ENCODE data around the gene DPCD.

The DPCD gene

GRCh38 chr10:101567165-101568006 lies 20.7 kb upstream of the DPCD start:
- DNase-seq, result no peak

DNA sequence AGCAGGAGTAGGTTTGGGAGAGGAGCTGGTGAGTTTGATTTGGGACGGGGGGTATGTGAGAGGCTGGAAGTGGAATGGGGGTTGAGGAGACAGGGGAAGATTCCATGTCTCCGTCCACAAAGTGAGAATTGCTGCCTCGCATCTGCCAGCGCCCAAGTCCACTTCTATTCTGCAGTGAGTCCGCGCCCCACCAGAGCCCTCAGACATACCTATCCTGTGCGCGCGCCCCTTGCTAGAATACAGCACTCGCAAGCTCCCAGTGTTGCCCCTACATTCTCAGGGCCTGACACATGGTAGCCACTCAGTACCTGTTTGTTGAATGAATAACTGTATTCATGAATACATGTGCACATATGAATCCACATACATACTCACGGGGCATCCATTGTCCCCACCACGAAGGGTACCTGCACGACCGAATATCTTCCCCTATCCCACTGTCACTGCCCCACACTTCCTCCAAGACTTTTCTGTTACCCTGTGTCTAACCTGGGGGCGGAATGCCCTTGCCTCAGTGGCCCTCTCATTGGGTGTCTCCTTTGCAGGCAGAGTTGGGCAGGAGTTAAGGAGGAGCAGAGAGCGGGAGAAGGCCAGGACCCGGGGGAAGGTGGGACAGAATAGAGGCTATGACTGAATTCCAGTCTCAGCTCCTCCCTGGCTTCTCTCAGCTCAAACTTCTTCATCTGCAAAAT lies 19.9 kb upstream of the DPCD start:
- no peak for DNase-seq

GRCh38 chr10:101569323-101569621 lies 18.8 kb upstream of the DPCD start:
- DNase-seq, result no peak

DNA sequence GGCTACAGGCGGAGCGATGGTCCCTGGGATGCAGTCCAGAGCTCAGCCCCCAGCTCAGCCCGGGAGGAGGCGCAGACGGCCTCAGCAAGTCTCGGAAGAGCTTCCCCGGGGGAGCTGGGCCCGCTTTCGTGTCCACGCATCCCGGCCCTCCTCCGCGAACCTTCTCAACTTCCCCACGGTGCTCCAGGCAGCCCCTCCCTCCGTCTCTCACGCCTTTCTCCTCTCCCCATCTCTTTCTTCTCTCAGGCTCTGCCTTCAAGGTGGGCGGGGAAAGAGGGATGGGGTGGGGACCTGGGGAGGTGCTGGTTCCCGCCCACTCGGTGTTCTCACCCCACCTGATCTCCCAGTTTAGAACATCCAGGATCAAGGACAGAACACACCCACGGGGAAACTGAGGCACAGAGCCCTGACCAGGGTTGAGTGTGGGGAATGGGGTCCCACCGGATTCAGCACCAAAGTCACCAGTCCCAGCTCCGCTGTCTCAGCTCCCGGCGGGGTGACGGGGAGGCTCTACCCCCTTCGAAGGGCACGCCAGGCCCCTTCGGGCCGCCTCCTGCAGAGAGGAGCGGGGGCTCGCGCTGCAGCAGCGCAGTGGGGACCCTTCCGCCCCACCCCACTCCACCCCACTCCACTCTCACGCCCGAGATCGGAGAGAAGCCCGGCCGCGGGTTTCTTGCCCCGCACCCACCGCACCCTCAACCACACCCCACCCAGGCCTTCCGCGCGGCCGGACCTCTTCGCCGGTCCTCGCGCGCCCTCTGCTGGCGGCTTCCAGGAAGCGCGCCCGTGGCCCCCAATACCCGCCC lies 18.3 kb upstream of the DPCD start:
- peak; percentile 77 to 79 for DNase-seq

DNA sequence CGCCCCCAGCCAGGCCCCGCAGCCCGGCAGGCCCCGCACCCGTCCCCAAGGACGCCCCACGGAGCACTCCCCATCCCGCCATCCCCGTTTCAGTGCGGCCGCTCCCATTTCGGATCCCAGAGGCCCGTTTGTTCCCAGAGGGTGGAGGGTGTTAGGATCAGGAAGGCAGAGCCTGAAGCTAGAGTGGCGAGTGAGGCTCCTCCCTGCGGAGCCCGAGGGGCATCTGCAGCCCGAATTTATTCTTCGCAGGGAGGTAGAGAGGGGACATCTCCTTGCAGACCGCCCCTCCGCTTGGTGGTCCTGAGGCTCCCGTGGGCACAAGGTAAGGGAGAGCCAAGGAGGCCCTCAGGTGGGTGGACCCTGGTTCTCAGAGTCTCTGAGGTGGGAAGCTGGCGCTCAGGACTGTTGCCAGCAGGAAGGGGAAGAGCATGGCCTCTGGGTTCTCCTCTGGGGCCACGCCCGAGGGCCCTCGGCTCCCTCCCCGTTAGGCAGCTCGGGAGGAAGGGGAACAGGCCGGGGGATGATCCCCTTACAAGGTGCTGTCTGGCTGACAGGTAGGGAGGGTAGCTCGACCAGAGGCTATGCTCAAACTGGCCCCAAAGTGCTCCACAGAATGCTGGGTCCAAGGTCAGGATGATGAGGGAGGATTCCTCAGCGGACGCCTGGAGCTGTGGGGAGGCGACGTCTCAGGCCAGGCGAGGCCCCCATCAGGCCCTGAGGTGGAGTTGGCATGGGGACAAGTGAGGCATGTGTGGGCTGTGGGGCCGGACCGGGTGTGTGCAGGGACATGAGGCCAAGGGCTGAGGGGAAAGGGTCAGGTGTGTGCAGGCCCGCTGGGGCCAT lies 17.5 kb upstream of the DPCD start:
- DNase-seq, result no peak

GRCh38 chr10:101571271-101571925 lies 16.7 kb upstream of the DPCD start:
- DNase-seq, result no peak

GRCh38 chr10:101572126-101572525 lies 16.0 kb upstream of the DPCD start:
- no peak for DNase-seq

DNA sequence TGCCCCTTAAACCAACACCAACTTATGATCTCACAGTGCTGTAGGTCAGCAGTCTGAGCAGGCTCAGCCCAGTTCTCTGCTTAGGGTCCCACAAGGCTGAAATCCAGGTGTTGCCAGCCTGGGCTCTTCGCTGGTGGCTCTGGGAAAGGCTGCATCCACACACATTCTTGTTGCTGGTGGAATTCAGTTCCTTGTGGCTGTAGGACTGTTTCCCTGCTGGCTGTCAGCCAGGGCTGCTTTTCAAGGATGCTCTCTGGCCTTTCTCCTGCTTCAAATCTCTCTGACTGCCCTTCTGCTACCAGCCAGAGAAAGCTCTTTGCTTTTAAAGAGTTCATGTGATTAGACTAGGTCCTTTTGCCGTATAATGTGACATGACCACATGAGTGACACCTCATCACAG lies 15.3 kb upstream of the DPCD start:
- DNase-seq, result no peak

DNA sequence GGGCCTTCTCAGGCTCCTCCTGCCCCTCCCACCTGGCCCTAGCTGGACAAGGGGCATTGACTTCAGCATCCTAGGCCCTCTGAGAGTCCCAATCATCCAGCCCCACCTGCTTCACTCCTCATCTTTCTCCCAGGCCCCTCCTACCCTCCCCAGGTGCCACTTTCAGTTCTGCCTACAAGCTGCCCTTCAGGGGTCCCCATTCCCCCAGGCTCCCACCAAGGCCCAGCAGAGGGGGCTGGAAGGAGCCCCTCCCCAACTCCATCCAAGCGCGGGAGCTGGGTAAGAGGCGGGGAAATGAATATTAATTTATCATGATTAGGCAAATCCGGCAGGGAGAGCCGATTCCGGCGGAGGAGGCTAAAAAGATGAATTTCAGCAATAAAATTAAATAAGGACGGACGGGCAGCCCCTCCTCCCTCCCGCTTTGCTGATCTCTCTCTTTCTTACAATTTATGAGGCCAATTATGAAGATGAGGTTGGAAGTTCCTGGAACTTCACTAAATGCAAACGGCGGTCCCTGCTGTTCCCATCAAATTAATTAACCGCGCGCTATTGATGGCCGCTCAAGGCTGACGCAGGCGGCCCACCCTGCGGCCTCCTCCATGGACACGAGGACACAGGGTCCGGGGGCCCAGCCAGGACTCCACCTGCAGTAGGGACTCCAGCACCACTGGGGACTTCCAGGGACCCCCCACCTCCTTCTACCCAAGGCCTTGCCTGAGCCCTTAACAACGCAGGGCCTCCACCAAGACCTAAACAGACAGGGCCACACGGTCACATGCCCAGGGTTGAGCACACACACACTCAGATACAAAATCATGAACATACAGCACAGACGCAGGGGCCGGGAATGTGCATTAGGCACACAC lies 14.0 kb upstream of the DPCD start:
- DNase-seq, result no peak

DNA sequence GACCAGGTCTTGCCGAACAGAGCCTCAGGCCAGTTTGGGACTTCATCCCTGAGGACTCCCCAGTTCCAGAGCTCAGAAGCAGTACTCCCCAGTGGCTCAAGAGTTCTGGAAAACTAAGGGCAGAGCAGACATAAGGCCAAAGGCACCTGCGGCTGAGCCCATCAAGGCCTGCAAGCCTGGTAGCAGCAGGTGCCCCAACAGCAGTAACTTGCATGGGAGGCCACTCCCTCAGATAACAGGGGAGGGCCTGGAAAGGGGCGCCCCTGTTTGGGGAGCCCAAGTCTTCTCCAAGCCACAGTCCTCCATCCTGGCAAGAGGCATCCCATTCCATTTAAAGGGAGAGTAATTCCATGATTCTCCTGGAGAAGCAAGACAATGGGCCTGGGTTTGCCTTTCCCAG lies 13.0 kb upstream of the DPCD start:
- DNase-seq, result no peak

DNA sequence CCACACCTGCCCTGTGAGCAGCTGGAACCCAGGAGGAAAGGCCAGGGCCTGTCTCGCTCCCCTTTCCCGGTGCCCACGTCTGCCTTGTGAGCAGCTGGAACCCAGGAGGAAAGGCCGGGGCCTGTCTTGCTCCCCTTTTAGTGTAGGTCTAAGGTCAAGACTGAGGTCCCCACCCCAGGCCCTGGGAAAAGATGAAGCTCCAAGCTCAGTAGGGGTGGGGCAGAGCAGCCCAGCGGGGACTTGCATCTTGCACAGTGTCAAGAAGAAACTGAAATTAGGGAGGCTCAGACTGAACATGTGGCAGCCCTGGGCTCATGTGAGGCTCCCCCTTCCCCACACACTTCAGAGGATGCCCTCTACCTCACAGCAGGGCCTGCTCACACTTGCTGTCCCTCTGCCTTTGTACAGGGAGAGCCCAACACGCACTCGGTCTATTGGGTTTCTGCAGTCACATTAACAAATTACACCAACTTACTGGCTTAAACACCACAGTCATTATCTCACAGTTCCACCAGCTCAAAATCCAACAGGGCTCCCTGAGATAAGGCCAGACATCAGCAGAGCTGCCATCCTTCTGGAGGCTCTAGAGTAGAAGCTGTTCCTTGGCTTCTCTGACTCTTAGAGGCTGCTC lies 12.4 kb upstream of the DPCD start:
- no peak for DNase-seq

GRCh38 chr10:101576211-101576863 lies 11.8 kb upstream of the DPCD start:
- DNase-seq, result no peak

- no peak for DNase-seq
These were observed 10.8 kb upstream of the DPCD start for GRCh38 chr10:101577121-101577871.

DNA sequence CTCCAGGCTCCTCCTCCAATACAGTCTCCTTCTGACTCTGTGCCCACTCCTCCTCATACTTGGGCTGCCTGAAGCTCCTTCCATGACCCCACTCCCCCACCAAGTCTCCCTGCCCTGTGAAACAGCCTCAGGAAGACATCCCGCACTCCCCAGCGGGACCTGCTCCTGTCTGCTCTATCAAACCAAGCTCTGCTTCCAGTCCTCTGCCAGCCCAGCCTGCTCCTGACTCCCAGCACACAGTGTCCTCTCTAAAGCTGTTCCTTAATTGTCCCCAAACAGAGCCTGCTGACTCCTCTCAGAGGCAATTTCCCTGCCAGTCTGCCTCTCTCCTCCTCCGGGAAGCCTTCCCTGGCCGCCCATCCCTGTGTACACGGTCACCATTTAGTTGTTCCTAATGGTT lies 9.9 kb upstream of the DPCD start:
- DNase-seq, result no peak

GRCh38 chr10:101578803-101579515 lies 9.2 kb upstream of the DPCD start:
- DNase-seq, result no peak

DNA sequence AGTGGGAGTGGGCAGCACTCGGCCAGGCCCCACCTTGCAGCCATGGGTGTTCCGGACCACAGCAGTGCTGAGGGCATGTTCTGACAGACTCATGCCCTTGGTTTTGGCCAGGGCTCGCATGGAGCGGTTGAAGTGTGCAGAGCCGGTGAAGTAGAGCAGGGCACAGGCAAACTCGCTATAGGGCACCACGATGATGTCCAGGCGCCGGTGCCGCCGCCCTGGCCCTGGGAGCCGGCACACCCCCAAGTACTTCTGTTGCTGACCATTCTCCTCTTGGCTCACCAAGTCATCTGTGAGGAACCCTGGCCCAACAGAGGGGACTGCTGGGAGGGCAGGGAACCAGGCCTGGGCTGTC lies 8.6 kb upstream of the DPCD start:
- DNase-seq, result no peak

GRCh38 chr10:101580486-101581399 lies 7.4 kb upstream of the DPCD start:
- no peak for DNase-seq

DNA sequence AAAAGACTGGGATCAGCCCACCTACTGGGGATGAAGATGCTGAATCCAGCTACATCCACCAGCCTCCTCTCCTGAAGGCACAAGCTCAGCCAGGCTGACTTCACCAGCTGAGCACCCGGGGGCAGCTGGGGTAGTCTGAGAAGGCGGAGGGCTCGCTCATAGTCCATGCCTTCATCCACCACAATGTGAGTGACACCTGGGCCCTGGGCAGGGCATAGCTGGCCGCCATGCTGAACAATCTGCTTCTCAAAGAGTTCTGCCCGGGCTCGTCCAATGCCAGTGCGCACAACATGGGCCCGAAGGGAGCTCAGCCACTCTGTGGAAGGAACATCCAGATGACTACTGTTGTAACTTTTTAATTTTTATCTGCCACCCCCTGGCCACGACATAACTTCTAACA lies 2.3 kb upstream of the DPCD start:
- DNase-seq, result no peak
